SU-DHL-6 (cell line): ENCODE measurements around the gene RETREG2.
A peak's percentile ranks its signal among the peaks of the same experiment; 100 is the strongest.

ENCODE experiments used
- H2AFZ ChIP-seq: fragments of 200-600 bp; sonication (generic); 2 replicates; pipeline ENCODE4 v1.6.1; 2014; ENCODE audit warnings: low read depth, mild to moderate bottlenecking, moderate library complexity, mixed read lengths, antibody characterized with exemption, low read length; ENCODE audit not compliant: severe bottlenecking
- H3F3A ChIP-seq: fragments of 200-600 bp; shearing (Covaris generic); 2 replicates; pipeline ENCODE4 v1.6.0; 2016; ENCODE audit warnings: antibody characterized with exemption, mild to moderate bottlenecking; ENCODE audit not compliant: insufficient read depth
- H3K27ac ChIP-seq: fragments of 200-600 bp; sonication (generic); 2 replicates; pipeline ENCODE4 v1.5.1; 2016; ENCODE audit warnings: low read depth, mild to moderate bottlenecking, low read length, moderate library complexity, mixed read lengths
- H3K27me3 ChIP-seq: fragments of 200-600 bp; sonication (generic), shearing (Covaris generic); 2 replicates; pipeline ENCODE4 v1.6.0; 2014; ENCODE audit warnings: mild to moderate bottlenecking, low read length
- H3K36me3 ChIP-seq: fragments of 200-600 bp; sonication (generic); 2 replicates; pipeline ENCODE4 v1.6.1; 2014; ENCODE audit warnings: mild to moderate bottlenecking, low read length, mixed read lengths
- H3K4me2 ChIP-seq: fragments of 300-600, 200-600 bp; shearing (Covaris generic), sonication (generic); 2 replicates; pipeline ENCODE4 v1.6.0; 2014; ENCODE audit warnings: low read length, low read depth, mild to moderate bottlenecking; ENCODE audit not compliant: poor library complexity, severe bottlenecking
- H3K4me3 ChIP-seq: fragments of 200-600 bp; sonication (generic); 2 replicates; pipeline ENCODE4 v1.5.1; 2014; ENCODE audit warnings: antibody characterized with exemption, low read length, mild to moderate bottlenecking, mixed read lengths; ENCODE audit not compliant: insufficient read depth, poor library complexity, severe bottlenecking
- H3K79me2 ChIP-seq: fragments of 200-600 bp; sonication (generic); 2 replicates; pipeline ENCODE4 v1.6.1; 2014; ENCODE audit warnings: mild to moderate bottlenecking, low read length, moderate library complexity; ENCODE audit not compliant: insufficient read depth
- H3K9ac ChIP-seq: fragments of 200-600 bp; sonication (generic); 2 replicates; pipeline ENCODE4 v1.7.0; 2014; ENCODE audit warnings: mild to moderate bottlenecking, low read length
- H3K9me2 ChIP-seq: fragments of 200-600 bp; sonication (generic); replicated peaks from 2 replicates; pipeline ENCODE4 v1.6.1; 2014; ENCODE audit warnings: low read length; ENCODE audit not compliant: insufficient read depth
- H3K9me3 ChIP-seq: fragments of 200-600 bp; sonication (generic); 2 replicates; pipeline ENCODE4 v1.6.1; 2014; ENCODE audit warnings: low read length, mixed read lengths; ENCODE audit not compliant: insufficient read depth
- H4K20me1 ChIP-seq: fragments of 200-600 bp; sonication (generic); 2 replicates; pipeline ENCODE4 v1.6.1; 2014; ENCODE audit warnings: low read depth, mild to moderate bottlenecking, antibody characterized with exemption, low read length, moderate library complexity, mixed read lengths
- CTCF ChIP-seq: fragments of 200-600 bp; sonication (generic); IDR thresholded peaks from one replicate; pipeline ENCODE4 v1.5.1; 2017; ENCODE audit warnings: antibody characterized with exemption, mild to moderate bottlenecking, low read length, moderate library complexity; ENCODE audit not compliant: insufficient read depth, poor library complexity, severe bottlenecking
- EZH2phosphoT487 ChIP-seq: fragments of 200-600 bp; sonication (generic), shearing (Covaris generic); conservative IDR thresholded peaks from 2 replicates; pipeline ENCODE4 v1.6.1; 2018; ENCODE audit warnings: mild to moderate bottlenecking, antibody characterized with exemption, low read length, moderate library complexity, mixed read lengths

RETREG2 gene

GRCh38 chr2:219171231-219171651 lies 6.8 kb upstream of the RETREG2 start:
- Histone ChIP-seq H3K79me2 (no peaks in the 10 kb centered on the region), H3K9me2 (no peaks in the 10 kb centered on the region), H4K20me1 (no peaks in the 10 kb centered on the region), H3K9ac (no peak overlapping the region), H3K27ac (no peak overlapping the region), H3K9me3 (no peaks in the 10 kb centered on the region), H3F3A (peaks cover 8% of the 10 kb centered on the region; the same call in 1 of the 2 replicates), H3K36me3 (no peaks in the 10 kb centered on the region), H3K27me3 (no peaks in the 10 kb centered on the region), H3K4me2 (no peak overlapping the region), H2AFZ (no peak overlapping the region), H3K4me3 (no peak overlapping the region)
- TF ChIP-seq CTCF = peak; percentile 83
- no peak for TF ChIP-seq EZH2phosphoT487

- H3K27ac ChIP-seq = no peak overlapping the region
These were observed 5.6 kb upstream of the RETREG2 start for GRCh38 chr2:219172231-219173154.

GRCh38 chr2:219173176-219173575 lies 4.9 kb upstream of the RETREG2 start:
- H3K27ac ChIP-seq = no peak overlapping the region
- TF ChIP-seq EZH2phosphoT487 (no peak), CTCF (no peak)
- H4K20me1 ChIP-seq = no peaks in the 10 kb centered on the region
- no peak overlapping the region for H2AFZ ChIP-seq
- no peaks in the 10 kb centered on the region for H3K9me2 ChIP-seq
- no peaks in the 10 kb centered on the region for H3K27me3 ChIP-seq
- no peak overlapping the region for H3K4me3 ChIP-seq
- H3K9me3 ChIP-seq = no peaks in the 10 kb centered on the region
- no peak overlapping the region for H3K4me2 ChIP-seq
- no peaks in the 10 kb centered on the region for H3K36me3 ChIP-seq
- peaks cover 18% of the 10 kb centered on the region for H3F3A ChIP-seq
- no peak overlapping the region for H3K9ac ChIP-seq
- H3K79me2 ChIP-seq = no peaks in the 10 kb centered on the region

More at GRCh38 chr2:219172231-219173154, 5.6 kb upstream of the RETREG2 start:
- Histone ChIP-seq H2AFZ (no peak overlapping the region), H3K27me3 (no peaks in the 10 kb centered on the region), H3K4me3 (no peak overlapping the region), H3K79me2 (no peaks in the 10 kb centered on the region), H4K20me1 (no peaks in the 10 kb centered on the region), H3K9me3 (no peaks in the 10 kb centered on the region), H3K36me3 (no peaks in the 10 kb centered on the region), H3F3A (peaks cover 14% of the 10 kb centered on the region), H3K9me2 (no peaks in the 10 kb centered on the region), H3K9ac (no peak overlapping the region), H3K4me2 (no peak overlapping the region)
- no peak for TF ChIP-seq EZH2phosphoT487
- TF ChIP-seq CTCF = no peak
